ENCODE results near the gene NKG7. TPM values are rescaled to one million over a fixed set of nuclear protein-coding genes. Genes with fewer than 3 reads are reported as not detected.

NKG7 gene
- total RNA-seq, 1 donor, result not detected

GRCh38 chr19:51339687-51340656 is 32.5 kb downstream of the NKG7 start:
- DNase-seq (ENCODE audit: insufficient read length, low spot score, missing footprints), result peak; percentile 99
- Histone ChIP-seq H2AFZ (ENCODE audit: low read length) (peak overlapping the region; percentile 80), H3K27ac (ENCODE audit: low read depth, low read length) (no peak overlapping the region), H3K4me2 (ENCODE audit: insufficient read depth, low read length) (peak overlapping the region; percentile 95), H3K36me3 (ENCODE audit: insufficient read depth, low read length) (peaks cover 5% of the 10 kb centered on the region), H3K27me3 (ENCODE audit: insufficient read depth, low read length) (no peaks in the 10 kb centered on the region), H3K9me3 (ENCODE audit: low read depth, low read length) (no peaks in the 10 kb centered on the region), H3K4me1 (ENCODE audit: insufficient read depth, low read length) (peaks cover 9% of the 10 kb centered on the region), H3K4me3 (ENCODE audit: insufficient read depth, low read length) (peak overlapping the region; percentile 83), H4K20me1 (ENCODE audit: insufficient read depth, low read length) (no peaks in the 10 kb centered on the region), H3K79me2 (ENCODE audit: insufficient read depth, low read length) (no peaks in the 10 kb centered on the region)
- no peak for TF ChIP-seq CTCF (IDR thresholded peaks at IDR 0.05; ENCODE audit: extremely low read depth, low read depth, low read length)

GRCh38 chr19:51339313-51339686 is 33.2 kb downstream of the NKG7 start:
- H3K4me3 ChIP-seq (ENCODE audit: insufficient read depth, low read length), result peak overlapping the region; percentile 83
- H3K27me3 ChIP-seq (ENCODE audit: insufficient read depth, low read length), result no peaks in the 10 kb centered on the region
- DNase-seq (ENCODE audit: insufficient read length, low spot score, missing footprints), result no peak
- peak overlapping the region; percentile 80 for H2AFZ ChIP-seq (ENCODE audit: low read length)
- peak overlapping the region; percentile 95 for H3K4me2 ChIP-seq (ENCODE audit: insufficient read depth, low read length)
- no peak overlapping the region for H3K27ac ChIP-seq (ENCODE audit: low read depth, low read length)
- H3K36me3 ChIP-seq (ENCODE audit: insufficient read depth, low read length), result no peaks in the 10 kb centered on the region
- no peaks in the 10 kb centered on the region for H4K20me1 ChIP-seq (ENCODE audit: insufficient read depth, low read length)
- no peaks in the 10 kb centered on the region for H3K9me3 ChIP-seq (ENCODE audit: low read depth, low read length)
- no peak for TF ChIP-seq CTCF (IDR thresholded peaks at IDR 0.05; ENCODE audit: extremely low read depth, low read depth, low read length)
- H3K79me2 ChIP-seq (ENCODE audit: insufficient read depth, low read length), result no peaks in the 10 kb centered on the region
- H3K4me1 ChIP-seq (ENCODE audit: insufficient read depth, low read length), result peaks cover 9% of the 10 kb centered on the region

DNA sequence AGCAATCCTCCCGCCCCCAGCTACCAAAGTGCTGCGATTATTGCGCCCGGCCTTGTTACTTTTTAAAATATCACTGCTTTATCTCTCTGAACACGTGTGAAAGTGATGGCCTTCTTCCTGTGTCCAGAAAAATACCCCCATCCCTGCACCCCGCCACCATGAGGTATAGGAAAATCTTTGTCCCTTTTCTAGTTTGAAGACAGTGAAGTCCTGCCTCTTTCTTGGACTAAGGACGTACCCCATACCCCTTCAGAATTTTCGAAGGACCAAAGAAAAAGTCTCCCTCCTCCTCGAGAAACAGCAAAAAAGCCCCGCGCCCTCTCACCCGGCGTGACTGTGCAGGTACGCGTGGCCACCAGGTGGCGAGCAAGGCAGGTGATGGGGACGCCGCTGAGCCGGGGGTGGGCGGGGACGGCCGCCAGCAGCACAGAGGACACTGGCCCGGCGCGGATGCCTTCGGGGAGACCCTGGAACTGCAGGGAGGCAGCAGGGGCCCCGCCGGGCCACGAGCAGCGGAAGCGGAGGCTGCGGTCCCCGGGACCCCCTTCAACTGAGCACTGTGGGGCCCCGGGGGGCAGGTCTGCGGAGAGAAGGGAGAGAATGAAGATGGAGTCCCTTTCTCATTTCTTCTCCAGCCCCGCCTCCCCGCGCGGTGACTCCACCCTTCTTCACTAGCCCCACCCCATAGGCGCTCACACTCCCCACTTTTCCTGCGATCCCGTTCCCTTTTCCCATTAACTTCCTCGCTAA is 33.7 kb downstream of the NKG7 start:
- H3K36me3 ChIP-seq (ENCODE audit: insufficient read depth, low read length), result no peaks in the 10 kb centered on the region
- no peaks in the 10 kb centered on the region for H3K27me3 ChIP-seq (ENCODE audit: insufficient read depth, low read length)
- H3K9me3 ChIP-seq (ENCODE audit: low read depth, low read length), result no peaks in the 10 kb centered on the region
- no peaks in the 10 kb centered on the region for H4K20me1 ChIP-seq (ENCODE audit: insufficient read depth, low read length)
- peak overlapping the region; percentile 80 for H2AFZ ChIP-seq (ENCODE audit: low read length)
- H3K79me2 ChIP-seq (ENCODE audit: insufficient read depth, low read length), result no peaks in the 10 kb centered on the region
- DNase-seq (ENCODE audit: insufficient read length, low spot score, missing footprints), result peak; percentile 98
- peak overlapping the region; percentile 83 for H3K4me3 ChIP-seq (ENCODE audit: insufficient read depth, low read length)
- peak; percentile 62 for TF ChIP-seq CTCF (IDR thresholded peaks at IDR 0.05; ENCODE audit: extremely low read depth, low read depth, low read length)
- H3K4me1 ChIP-seq (ENCODE audit: insufficient read depth, low read length), result peaks cover 9% of the 10 kb centered on the region
- H3K27ac ChIP-seq (ENCODE audit: low read depth, low read length), result no peak overlapping the region
- peak overlapping the region; percentile 95 for H3K4me2 ChIP-seq (ENCODE audit: insufficient read depth, low read length)
